Endothelial cell of umbilical vein (primary cell): ENCODE data around the gene TMX1. TPM values are rescaled to one million over a fixed set of nuclear protein-coding genes. Genes with fewer than 3 reads are reported as not detected.

ENCODE experiments used
- BruUV-seq: library from RNA; stranded (reverse); fragments of 400-500 nt; replicated peaks from 2 replicates; lab custom pipeline; 2021; lab: Mats Ljungman, UMichigan
- CTCF ChIA-PET: fragments of 300-600, 350-600 bp; sonication (Branson Sonifier 250); formaldehyde crosslinking; loops from one replicate; lab custom pipeline; 2021; ENCODE audit warnings: antibody characterized with exemption, inconsistent platforms; lab: Charles Lee
- POLR2A ChIA-PET: fragments of 300-600, 350-600 bp; sonication (Branson Sonifier 250); formaldehyde crosslinking; loops from one replicate; lab custom pipeline; 2021; ENCODE audit warnings: antibody characterized with exemption, inconsistent platforms; lab: Charles Lee
- DNase-seq: peaks from one replicate; pipeline ENCODE4 v3.0.0-alpha.2; 2011; ENCODE audit warnings: low read depth, low spot score
- FAIRE-seq: peaks from 2 replicates; lab custom pipeline; 2011; peaks lifted over from hg19 to GRCh38; lab: Jason Lieb, UNC
- H2AFZ ChIP-seq: 2 replicates; pipeline ENCODE4 v1.6.0; 2012; ENCODE audit warnings: low read depth, low read length, control low read depth, inconsistent platforms
- H3K27ac ChIP-seq: 2 replicates; pipeline ENCODE4 v1.5.1; 2011; ENCODE audit warnings: low read depth, mild to moderate bottlenecking, control low read depth, low read length, moderate library complexity; ENCODE audit not compliant: insufficient read depth
- H3K27me3 ChIP-seq, 2 experiments: 2 replicates each; pipeline versions ENCODE4 v1.6.0 to v1.6.1; 2011; ENCODE audit warnings: low read length in 2 of 2, mixed read lengths in 1 of 2; ENCODE audit not compliant: control insufficient read depth in 2 of 2, insufficient read depth in 2 of 2
- H3K36me3 ChIP-seq, 2 experiments: 2 replicates in 1 of 2; 3 replicates in 1 of 2; pipeline ENCODE4 v1.5.1; 2011; ENCODE audit warnings: low read length in 2 of 2, mild to moderate bottlenecking in 1 of 2, moderate library complexity in 1 of 2; ENCODE audit not compliant: control insufficient read depth in 2 of 2, insufficient read depth in 2 of 2; ENCODE audit errors: extremely low read depth in 1 of 2
- H3K4me1 ChIP-seq: 3 replicates; pipeline ENCODE4 v1.5.1; 2011; ENCODE audit warnings: mild to moderate bottlenecking, low read length; ENCODE audit not compliant: control insufficient read depth, insufficient read depth; ENCODE audit errors: extremely low read depth
- H3K4me2 ChIP-seq: 2 replicates; pipeline ENCODE4 v1.6.1; 2011; ENCODE audit warnings: low read length, control low read depth, mixed read lengths; ENCODE audit not compliant: insufficient read depth
- H3K4me3 ChIP-seq, 3 experiments: fragments of 200-600 bp in 1 of 3; sonication (generic), shearing (Covaris generic) in 1 of 3; replicated peaks in 1 of 3; 2 replicates each; pipeline ENCODE4 v1.5.1; 2011 to 2016; ENCODE audit warnings: control low read depth in 3 of 3, low read length in 3 of 3, mild to moderate bottlenecking in 2 of 3, inconsistent platforms in 1 of 3, low read depth in 1 of 3, moderate library complexity in 1 of 3; ENCODE audit not compliant: insufficient read depth in 1 of 3
- H3K79me2 ChIP-seq: 2 replicates; pipeline ENCODE4 v1.6.0; 2012; ENCODE audit warnings: low read length, inconsistent platforms; ENCODE audit not compliant: control insufficient read depth, insufficient read depth
- H3K9ac ChIP-seq: replicated peaks from 2 replicates; pipeline ENCODE3; 2011; ENCODE audit warnings: low read length, control low read depth; ENCODE audit not compliant: insufficient read depth; ENCODE audit errors: extremely low read depth
- H3K9me1 ChIP-seq: replicated peaks from 3 replicates; pipeline ENCODE4 v1.6.0; 2011; ENCODE audit warnings: mild to moderate bottlenecking, low read length; ENCODE audit not compliant: control insufficient read depth, insufficient read depth; ENCODE audit errors: extremely low read depth
- H3K9me3 ChIP-seq: replicated peaks from 2 replicates; pipeline ENCODE4 v1.5.1; 2012; ENCODE audit warnings: low read length, inconsistent platforms; ENCODE audit not compliant: control insufficient read depth, insufficient read depth
- H4K20me1 ChIP-seq: replicated peaks from 2 replicates; pipeline ENCODE3; 2011; ENCODE audit warnings: mild to moderate bottlenecking, low read length; ENCODE audit not compliant: control insufficient read depth, insufficient read depth; ENCODE audit errors: extremely low read depth
- CTCF ChIP-seq, 2 donors: IDR thresholded peaks; 1 replicate in 1 of 2; 2 replicates in 1 of 2; pipeline ENCODE4 v1.5.1; 2011; ENCODE audit warnings: low read length in 2 of 2, mild to moderate bottlenecking in 2 of 2, moderate library complexity in 2 of 2, control low read depth in 1 of 2, inconsistent platforms in 1 of 2, low read depth in 1 of 2; ENCODE audit not compliant: insufficient read depth in 1 of 2; ENCODE audit errors: extremely low read depth in 1 of 2
- EZH2 ChIP-seq: IDR thresholded peaks from 2 replicates; pipeline ENCODE4 v1.6.1; 2012; ENCODE audit warnings: borderline replicate concordance, low read depth, mild to moderate bottlenecking, moderate library complexity, low read length, inconsistent platforms; ENCODE audit not compliant: severe bottlenecking
- FOS ChIP-seq: IDR thresholded peaks from 2 replicates; pipeline ENCODE4 v1.6.1; 2011; ENCODE audit warnings: mild to moderate bottlenecking, low read length, moderate library complexity, borderline replicate concordance; ENCODE audit not compliant: insufficient read depth
- GATA2 ChIP-seq: IDR thresholded peaks from 2 replicates; pipeline ENCODE4 v1.7.0; 2011; ENCODE audit warnings: low read depth, mild to moderate bottlenecking, moderate library complexity, mixed read lengths, low read length; ENCODE audit not compliant: insufficient read length, insufficient read depth
- JUN ChIP-seq: IDR thresholded peaks from 2 replicates; pipeline ENCODE4 v1.6.1; 2011; ENCODE audit warnings: borderline replicate concordance, low read depth; ENCODE audit not compliant: insufficient read length, insufficient read depth
- MAX ChIP-seq: IDR thresholded peaks from 2 replicates; pipeline ENCODE4 v1.6.1; 2011; ENCODE audit not compliant: insufficient read depth, insufficient read length
- MYC ChIP-seq: IDR thresholded peaks from one replicate; pipeline ENCODE4 v1.6.1; 2011; ENCODE audit warnings: mild to moderate bottlenecking, low read depth, low read length
- POLR2A ChIP-seq: IDR thresholded peaks from 2 replicates; pipeline ENCODE4 v1.6.1; 2012; ENCODE audit warnings: low read depth, mild to moderate bottlenecking, control low read depth, low read length
- POLR2AphosphoS5 ChIP-seq: IDR thresholded peaks from 2 replicates; pipeline ENCODE4 v1.6.1; 2012; ENCODE audit warnings: low read depth, mild to moderate bottlenecking, control low read depth, low read length, moderate library complexity; ENCODE audit not compliant: insufficient read depth
- dilution Hi-C: fragments of 300-500 bp; cut with MboI; formaldehyde crosslinking; loops from one replicate; pipeline ENCODE4 v1.15.0; 2019; ENCODE audit warnings: low sequenced_read_pairs; ENCODE audit not compliant: extremely low pct_ligation_motif_present
- intact Hi-C: fragments of 100-400 bp; cut with micrococcal nuclease; formaldehyde crosslinking; loops from one replicate; pipeline ENCODE4 v1.10.0; 2022
- polyA plus RNA-seq, 4 experiments: library from polyadenylated mRNA; depleted of rRNA in 3 of 4; stranded (reverse) in 3 of 4; unstranded in 1 of 4; fragments of >200 nt; gene quantifications; 2 replicates each; pipeline versions ENCODE4 v1.2.1 to v1.2.3, GENCODE V29; 2011 to 2012; ENCODE audit warnings: missing spikeins in 1 of 4
- total RNA-seq: library from RNA; stranded (reverse); gene quantifications from 2 replicates; pipeline ENCODE4 v1.2.3, GENCODE V29; 2021

Gene TMX1
- total and polyA plus RNA-seq, 2 donors (not counting 3 experiments of a cell fraction or from before 2014, with no cell fraction given) = 11.4 to 41.9 TPM

GRCh38 chr14:51295646-51296263 is 55.7 kb downstream of the TMX1 start:
- FAIRE-seq (no peak), DNase-seq (no peak)
- intact Hi-C loops = no loop called here
- H3K9me1 ChIP-seq = no peaks in the 10 kb centered on the region
- dilution Hi-C loops = no loop called here
- CTCF ChIA-PET = no interaction called here
- H3K36me3 ChIP-seq = no peaks in the 10 kb centered on the region
- POLR2A ChIA-PET = no interaction called here
- H3K9ac ChIP-seq = no peak overlapping the region
- H3K27me3 ChIP-seq = no peaks in the 10 kb centered on the region
- H2AFZ ChIP-seq = no peak overlapping the region
- no peaks in the 10 kb centered on the region for H4K20me1 ChIP-seq
- no peak overlapping the region for H3K4me2 ChIP-seq
- BruUV-seq = no TSS peak
- no peaks in the 10 kb centered on the region for H3K4me1 ChIP-seq
- TF ChIP-seq MYC (no peak), FOS (no peak), EZH2 (no peak), GATA2 (no peak), POLR2A (no peak), CTCF (IDR thresholded peaks at IDR 0.05; ENCODE audit: extremely low read depth in 1 of 2, insufficient read depth in 1 of 2, low read depth in 1 of 2, low read length in 2 of 2) (no peak), JUN (no peak), MAX (no peak), POLR2AphosphoS5 (no peak)
- no peaks in the 10 kb centered on the region for H3K9me3 ChIP-seq
- H3K4me3 ChIP-seq = no peak overlapping the region
- H3K27ac ChIP-seq = no peak overlapping the region
- no peaks in the 10 kb centered on the region for H3K79me2 ChIP-seq
